ENCODE data around the gene UNC93B1. TPM values are rescaled to one million over a fixed set of nuclear protein-coding genes. Genes with fewer than 3 reads are reported as not detected.

UNC93B1 gene
- total and polyA plus RNA-seq, 2 of the 13 experiments (the other 11 are each of a cell fraction or from before 2014, with no cell fraction given), result 8.8 to 18.9 TPM

- TF ChIP-seq, protein P1, sequence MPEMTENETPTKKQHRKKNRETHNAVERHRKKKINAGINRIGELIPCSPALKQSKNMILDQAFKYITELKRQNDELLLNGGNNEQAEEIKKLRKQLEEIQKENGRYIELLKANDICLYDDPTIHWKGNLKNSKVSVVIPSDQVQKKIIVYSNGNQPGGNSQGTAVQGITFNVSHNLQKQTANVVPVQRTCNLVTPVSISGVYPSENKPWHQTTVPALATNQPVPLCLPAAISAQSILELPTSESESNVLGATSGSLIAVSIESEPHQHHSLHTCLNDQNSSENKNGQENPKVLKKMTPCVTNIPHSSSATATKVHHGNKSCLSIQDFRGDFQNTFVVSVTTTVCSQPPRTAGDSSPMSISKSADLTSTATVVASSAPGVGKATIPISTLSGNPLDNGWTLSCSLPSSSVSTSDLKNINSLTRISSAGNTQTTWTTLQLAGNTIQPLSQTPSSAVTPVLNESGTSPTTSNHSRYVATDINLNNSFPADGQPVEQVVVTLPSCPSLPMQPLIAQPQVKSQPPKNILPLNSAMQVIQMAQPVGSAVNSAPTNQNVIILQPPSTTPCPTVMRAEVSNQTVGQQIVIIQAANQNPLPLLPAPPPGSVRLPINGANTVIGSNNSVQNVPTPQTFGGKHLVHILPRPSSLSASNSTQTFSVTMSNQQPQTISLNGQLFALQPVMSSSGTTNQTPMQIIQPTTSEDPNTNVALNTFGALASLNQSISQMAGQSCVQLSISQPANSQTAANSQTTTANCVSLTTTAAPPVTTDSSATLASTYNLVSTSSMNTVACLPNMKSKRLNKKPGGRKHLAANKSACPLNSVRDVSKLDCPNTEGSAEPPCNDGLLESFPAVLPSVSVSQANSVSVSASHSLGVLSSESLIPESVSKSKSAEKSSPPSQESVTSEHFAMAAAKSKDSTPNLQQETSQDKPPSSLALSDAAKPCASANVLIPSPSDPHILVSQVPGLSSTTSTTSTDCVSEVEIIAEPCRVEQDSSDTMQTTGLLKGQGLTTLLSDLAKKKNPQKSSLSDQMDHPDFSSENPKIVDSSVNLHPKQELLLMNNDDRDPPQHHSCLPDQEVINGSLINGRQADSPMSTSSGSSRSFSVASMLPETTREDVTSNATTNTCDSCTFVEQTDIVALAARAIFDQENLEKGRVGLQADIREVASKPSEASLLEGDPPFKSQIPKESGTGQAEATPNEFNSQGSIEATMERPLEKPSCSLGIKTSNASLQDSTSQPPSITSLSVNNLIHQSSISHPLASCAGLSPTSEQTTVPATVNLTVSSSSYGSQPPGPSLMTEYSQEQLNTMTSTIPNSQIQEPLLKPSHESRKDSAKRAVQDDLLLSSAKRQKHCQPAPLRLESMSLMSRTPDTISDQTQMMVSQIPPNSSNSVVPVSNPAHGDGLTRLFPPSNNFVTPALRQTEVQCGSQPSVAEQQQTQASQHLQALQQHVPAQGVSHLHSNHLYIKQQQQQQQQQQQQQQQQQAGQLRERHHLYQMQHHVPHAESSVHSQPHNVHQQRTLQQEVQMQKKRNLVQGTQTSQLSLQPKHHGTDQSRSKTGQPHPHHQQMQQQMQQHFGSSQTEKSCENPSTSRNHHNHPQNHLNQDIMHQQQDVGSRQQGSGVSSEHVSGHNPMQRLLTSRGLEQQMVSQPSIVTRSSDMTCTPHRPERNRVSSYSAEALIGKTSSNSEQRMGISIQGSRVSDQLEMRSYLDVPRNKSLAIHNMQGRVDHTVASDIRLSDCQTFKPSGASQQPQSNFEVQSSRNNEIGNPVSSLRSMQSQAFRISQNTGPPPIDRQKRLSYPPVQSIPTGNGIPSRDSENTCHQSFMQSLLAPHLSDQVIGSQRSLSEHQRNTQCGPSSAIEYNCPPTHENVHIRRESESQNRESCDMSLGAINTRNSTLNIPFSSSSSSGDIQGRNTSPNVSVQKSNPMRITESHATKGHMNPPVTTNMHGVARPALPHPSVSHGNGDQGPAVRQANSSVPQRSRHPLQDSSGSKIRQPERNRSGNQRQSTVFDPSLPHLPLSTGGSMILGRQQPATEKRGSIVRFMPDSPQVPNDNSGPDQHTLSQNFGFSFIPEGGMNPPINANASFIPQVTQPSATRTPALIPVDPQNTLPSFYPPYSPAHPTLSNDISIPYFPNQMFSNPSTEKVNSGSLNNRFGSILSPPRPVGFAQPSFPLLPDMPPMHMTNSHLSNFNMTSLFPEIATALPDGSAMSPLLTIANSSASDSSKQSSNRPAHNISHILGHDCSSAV (CRISPR knock-in tag; IDR thresholded peaks at IDR 0.05; ENCODE audit: borderline replicate concordance), result no peak
- TF ChIP-seq RFX5 (IDR thresholded peaks at IDR 0.05; ENCODE audit: low read depth, low read length) (no peak), SMYD3 (CRISPR knock-in tag; IDR thresholded peaks at IDR 0.05) (no peak), SOX6 (IDR thresholded peaks at IDR 0.05) (no peak), SOX6 (CRISPR knock-in tag; IDR thresholded peaks at IDR 0.05) (no peak), FLYWCH1 (CRISPR knock-in tag; IDR thresholded peaks at IDR 0.05) (no peak), SALL2 (CRISPR knock-in tag; IDR thresholded peaks at IDR 0.05) (no peak), SKI (IDR thresholded peaks at IDR 0.05; ENCODE audit: partially characterized antibody) (no peak), GTF2F1 (IDR thresholded peaks at IDR 0.05; ENCODE audit: low read length) (no peak), E2F2 (CRISPR knock-in tag; IDR thresholded peaks at IDR 0.05; ENCODE audit: borderline replicate concordance) (no peak), ZNF546 (CRISPR knock-in tag; conservative IDR thresholded peaks at IDR 0.05) (no peak), ZBTB3 (CRISPR knock-in tag; IDR thresholded peaks at IDR 0.05; ENCODE audit: borderline replicate concordance, low read depth) (no peak), ZNF138 (CRISPR knock-in tag; IDR thresholded peaks at IDR 0.05; ENCODE audit: low read depth) (no peak)
- TF ChIP-seq, protein P2, sequence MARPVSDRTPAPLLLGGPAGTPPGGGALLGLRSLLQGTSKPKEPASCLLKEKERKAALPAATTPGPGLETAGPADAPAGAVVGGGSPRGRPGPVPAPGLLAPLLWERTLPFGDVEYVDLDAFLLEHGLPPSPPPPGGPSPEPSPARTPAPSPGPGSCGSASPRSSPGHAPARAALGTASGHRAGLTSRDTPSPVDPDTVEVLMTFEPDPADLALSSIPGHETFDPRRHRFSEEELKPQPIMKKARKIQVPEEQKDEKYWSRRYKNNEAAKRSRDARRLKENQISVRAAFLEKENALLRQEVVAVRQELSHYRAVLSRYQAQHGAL (CRISPR knock-in tag; IDR thresholded peaks at IDR 0.05; ENCODE audit: not compliant biosample characterization), result no peak
- TF ChIP-seq, protein P3, sequence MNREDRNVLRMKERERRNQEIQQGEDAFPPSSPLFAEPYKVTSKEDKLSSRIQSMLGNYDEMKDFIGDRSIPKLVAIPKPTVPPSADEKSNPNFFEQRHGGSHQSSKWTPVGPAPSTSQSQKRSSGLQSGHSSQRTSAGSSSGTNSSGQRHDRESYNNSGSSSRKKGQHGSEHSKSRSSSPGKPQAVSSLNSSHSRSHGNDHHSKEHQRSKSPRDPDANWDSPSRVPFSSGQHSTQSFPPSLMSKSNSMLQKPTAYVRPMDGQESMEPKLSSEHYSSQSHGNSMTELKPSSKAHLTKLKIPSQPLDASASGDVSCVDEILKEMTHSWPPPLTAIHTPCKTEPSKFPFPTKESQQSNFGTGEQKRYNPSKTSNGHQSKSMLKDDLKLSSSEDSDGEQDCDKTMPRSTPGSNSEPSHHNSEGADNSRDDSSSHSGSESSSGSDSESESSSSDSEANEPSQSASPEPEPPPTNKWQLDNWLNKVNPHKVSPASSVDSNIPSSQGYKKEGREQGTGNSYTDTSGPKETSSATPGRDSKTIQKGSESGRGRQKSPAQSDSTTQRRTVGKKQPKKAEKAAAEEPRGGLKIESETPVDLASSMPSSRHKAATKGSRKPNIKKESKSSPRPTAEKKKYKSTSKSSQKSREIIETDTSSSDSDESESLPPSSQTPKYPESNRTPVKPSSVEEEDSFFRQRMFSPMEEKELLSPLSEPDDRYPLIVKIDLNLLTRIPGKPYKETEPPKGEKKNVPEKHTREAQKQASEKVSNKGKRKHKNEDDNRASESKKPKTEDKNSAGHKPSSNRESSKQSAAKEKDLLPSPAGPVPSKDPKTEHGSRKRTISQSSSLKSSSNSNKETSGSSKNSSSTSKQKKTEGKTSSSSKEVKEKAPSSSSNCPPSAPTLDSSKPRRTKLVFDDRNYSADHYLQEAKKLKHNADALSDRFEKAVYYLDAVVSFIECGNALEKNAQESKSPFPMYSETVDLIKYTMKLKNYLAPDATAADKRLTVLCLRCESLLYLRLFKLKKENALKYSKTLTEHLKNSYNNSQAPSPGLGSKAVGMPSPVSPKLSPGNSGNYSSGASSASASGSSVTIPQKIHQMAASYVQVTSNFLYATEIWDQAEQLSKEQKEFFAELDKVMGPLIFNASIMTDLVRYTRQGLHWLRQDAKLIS (CRISPR knock-in tag; IDR thresholded peaks at IDR 0.05), result no peak
These were observed 36.4 kb upstream of the UNC93B1 start (continued) for GRCh38 chr11:68040101-68040956.
